A673 (cell line): ENCODE results near the gene MMP8.

ENCODE experiments used
- CTCF ChIP-seq: fragments of 300-800, 200-600 bp; sonication (generic); conservative IDR thresholded peaks from 2 replicates; pipeline ENCODE4 v1.5.1; 2017; ENCODE audit warnings: low read depth, mild to moderate bottlenecking, antibody characterized with exemption, low read length, moderate library complexity, mixed read lengths
- EZH2 ChIP-seq: fragments of 200-600 bp; sonication (generic); IDR thresholded peaks from 2 replicates; pipeline ENCODE4 v1.6.1; 2017; ENCODE audit warnings: borderline replicate concordance, low read depth, mild to moderate bottlenecking, mixed read lengths, antibody characterized with exemption, low read length; ENCODE audit not compliant: poor library complexity, severe bottlenecking

- no peak; the same call in 1 of the 2 replicates for TF ChIP-seq CTCF
- no peak for TF ChIP-seq EZH2
Observed at GRCh38 chr11:102734650-102735049, 9.9 kb upstream of the MMP8 start.
